ENCODE results near the gene FAM20C.

- TF ChIP-seq EZH2 (IDR thresholded peaks at IDR 0.05; ENCODE audit: insufficient read depth, low read length) = no peak
- no peak for TF ChIP-seq CTCF (IDR thresholded peaks at IDR 0.05; ENCODE audit: insufficient read depth, low read depth, low read length)
These were observed 101.5 kb downstream of the FAM20C start for GRCh38 chr7:293681-294439.

All from astrocyte (in vitro differentiated cells and primary cell).